Smooth muscle cell (in vitro differentiated cells): ENCODE measurements around the gene HTR1E. TPM values are rescaled to one million over a fixed set of nuclear protein-coding genes. Genes with fewer than 3 reads are reported as not detected.

Experiments
- DNase-seq: peaks from one replicate; lab custom pipeline; 2025; ENCODE audit not compliant: unreplicated experiment; lab: John Stamatoyannopoulos, UW
- H2AFZ ChIP-seq: fragments of 200-600 bp; sonication (generic); 2 replicates; pipeline ENCODE4 v1.6.0; 2016; ENCODE audit warnings: antibody characterized with exemption, low read depth, mild to moderate bottlenecking
- H3F3A ChIP-seq: fragments of 200-600 bp; sonication (generic); 2 replicates; pipeline ENCODE4 v1.6.0; 2017; ENCODE audit warnings: antibody characterized with exemption, low read depth
- H3K27ac ChIP-seq: fragments of 200-600 bp; sonication (generic); 2 replicates; pipeline ENCODE4 v1.5.1; 2016; ENCODE audit warnings: low read depth, mild to moderate bottlenecking
- H3K27me3 ChIP-seq: fragments of 200-600 bp; sonication (generic); 2 replicates; pipeline ENCODE4 v1.6.1; 2016; ENCODE audit warnings: low read depth, mild to moderate bottlenecking
- H3K36me3 ChIP-seq: fragments of 200-600 bp; sonication (generic); 2 replicates; pipeline ENCODE4 v1.5.1; 2016; ENCODE audit warnings: low read depth
- H3K4me1 ChIP-seq: fragments of 200-600 bp; sonication (generic); 2 replicates; pipeline ENCODE4 v1.5.1; 2016; ENCODE audit warnings: low read depth
- H3K4me2 ChIP-seq: fragments of 200-600 bp; sonication (generic); 2 replicates; pipeline ENCODE4 v1.6.0; 2016; ENCODE audit warnings: mild to moderate bottlenecking
- H3K4me3 ChIP-seq: fragments of 200-600 bp; sonication (generic); 2 replicates; pipeline ENCODE4 v1.5.1; 2016; ENCODE audit warnings: mild to moderate bottlenecking
- H3K79me2 ChIP-seq: fragments of 200-600 bp; sonication (generic); 2 replicates; pipeline ENCODE4 v1.6.0; 2016; ENCODE audit warnings: low read depth, mild to moderate bottlenecking
- H3K9ac ChIP-seq: fragments of 200-600 bp; sonication (generic); 2 replicates; pipeline ENCODE4 v1.6.0; 2016; ENCODE audit warnings: low read depth
- H3K9me3 ChIP-seq: fragments of 200-600 bp; sonication (generic); replicated peaks from 2 replicates; pipeline ENCODE4 v1.5.1; 2016; ENCODE audit warnings: low read depth
- H4K20me1 ChIP-seq: fragments of 200-600 bp; sonication (generic); 2 replicates; pipeline ENCODE4 v1.6.0; 2016; ENCODE audit warnings: low read depth
- CTCF ChIP-seq: fragments of 200-600 bp; sonication (generic); IDR thresholded peaks from 2 replicates; pipeline ENCODE4 v1.5.1; 2017; ENCODE audit warnings: borderline replicate concordance, mild to moderate bottlenecking, antibody characterized with exemption; ENCODE audit not compliant: insufficient read depth, poor library complexity, severe bottlenecking
- WGBS: methylation state at CpG from one replicate; pipeline ENCODE4 v1.1.7; 2016; ENCODE audit warnings: low lambda C conversion rate; 5-methylcytosine and 5-hydroxymethylcytosine counted together
- polyA plus RNA-seq: library from polyadenylated mRNA; unstranded; fragments of >200 nt; fragmentation: Nextera tagmentation; extraction: Ambion mirVana; gene quantifications from 2 replicates; pipeline ENCODE4 v1.2.1, GENCODE V29; 2016
- total RNA-seq: library from RNA; depleted of rRNA; stranded (reverse); fragments of >200 nt; gene quantifications from 2 replicates; pipeline ENCODE4 v1.2.3, GENCODE V29; 2014

Gene HTR1E
- total and polyA plus RNA-seq, 2 experiments from 2014 or later, result 0.37 to 0.49 TPM

GRCh38 chr6:87049779-87050178 lies 112.5 kb downstream of the HTR1E start:
- no peak for TF ChIP-seq CTCF
- no peaks in the 10 kb centered on the region for H3F3A ChIP-seq
- WGBS, result 87% methylated on average over 1 of the region's 1 CpG

GRCh38 chr6:87053312-87053711 lies 116.0 kb downstream of the HTR1E start:
- H3K27me3 ChIP-seq, result peaks cover 13% of the 10 kb centered on the region
- H3K4me1 ChIP-seq, result no peaks in the 10 kb centered on the region
- H3K4me2 ChIP-seq, result no peak overlapping the region
- no peaks in the 10 kb centered on the region for H3K36me3 ChIP-seq
- H3F3A ChIP-seq, result no peaks in the 10 kb centered on the region
- no peak overlapping the region for H2AFZ ChIP-seq
- H3K79me2 ChIP-seq, result no peaks in the 10 kb centered on the region
- no peak overlapping the region for H3K4me3 ChIP-seq
- H3K9me3 ChIP-seq, result no peaks in the 10 kb centered on the region
- no peaks in the 10 kb centered on the region for H4K20me1 ChIP-seq
- WGBS, result 73% methylated on average over 1 of the region's 1 CpG
- no peak overlapping the region for H3K27ac ChIP-seq
- H3K9ac ChIP-seq, result no peak overlapping the region
- no peak for DNase-seq
- no peak for TF ChIP-seq CTCF

More at GRCh38 chr6:87049779-87050178, 112.5 kb downstream of the HTR1E start:
- Histone ChIP-seq H3K4me1 (no peaks in the 10 kb centered on the region), H3K27ac (no peak overlapping the region), H3K79me2 (no peaks in the 10 kb centered on the region), H4K20me1 (no peaks in the 10 kb centered on the region), H3K36me3 (no peaks in the 10 kb centered on the region), H3K9me3 (no peaks in the 10 kb centered on the region), H3K27me3 (peaks cover 17% of the 10 kb centered on the region), H3K4me3 (no peak overlapping the region), H3K9ac (no peak overlapping the region), H2AFZ (no peak overlapping the region), H3K4me2 (no peak overlapping the region)
- DNase-seq, result no peak

GRCh38 chr6:87054143-87054833 lies 117.0 kb downstream of the HTR1E start:
- H2AFZ ChIP-seq, result no peak overlapping the region
- no peak for TF ChIP-seq CTCF
- 88% methylated on average over 3 of the region's 3 CpGs for WGBS
- no peaks in the 10 kb centered on the region for H3K79me2 ChIP-seq
- no peaks in the 10 kb centered on the region for H3K4me1 ChIP-seq
- H3K9me3 ChIP-seq, result no peaks in the 10 kb centered on the region
- H3K27me3 ChIP-seq, result peaks cover 13% of the 10 kb centered on the region
- no peak overlapping the region for H3K27ac ChIP-seq
- H3K36me3 ChIP-seq, result no peaks in the 10 kb centered on the region
- no peaks in the 10 kb centered on the region for H3F3A ChIP-seq
- H3K4me2 ChIP-seq, result no peak overlapping the region
- no peak overlapping the region for H3K9ac ChIP-seq
- no peak overlapping the region for H3K4me3 ChIP-seq
- no peaks in the 10 kb centered on the region for H4K20me1 ChIP-seq
- no peak for DNase-seq

GRCh38 chr6:87059943-87060342 lies 122.6 kb downstream of the HTR1E start:
- Histone ChIP-seq H3F3A (no peaks in the 10 kb centered on the region), H3K79me2 (no peaks in the 10 kb centered on the region), H3K36me3 (no peaks in the 10 kb centered on the region), H3K4me3 (no peak overlapping the region), H3K27ac (no peak overlapping the region), H3K27me3 (peaks cover 4% of the 10 kb centered on the region), H3K9me3 (no peaks in the 10 kb centered on the region), H3K4me1 (no peaks in the 10 kb centered on the region), H3K9ac (no peak overlapping the region), H2AFZ (no peak overlapping the region), H3K4me2 (no peak overlapping the region), H4K20me1 (no peaks in the 10 kb centered on the region)
- no peak for TF ChIP-seq CTCF
- 98% methylated on average over 16 of the region's 18 CpGs for WGBS
- no peak for DNase-seq
